WTC11 (cell line): ENCODE results near the gene SETSIP. TPM values are rescaled to one million over a fixed set of nuclear protein-coding genes. Genes with fewer than 3 reads are reported as not detected.
A peak's percentile ranks its signal among the peaks of the same experiment; 100 is the strongest.

Experiments
- ATAC-seq: fragments of 200-7000 bp; cut with Tn5 transposase; 2 replicates; pipeline ENCODE4 v1.10.0; 2021; ENCODE audit warnings: mild to moderate bottlenecking, moderate library complexity
- CTCF ChIA-PET: fragments of 300-600 bp; sonication (Branson Sonifier 250); formaldehyde crosslinking; loops from one replicate; lab custom pipeline; 2021; ENCODE audit warnings: antibody characterized with exemption; lab: Charles Lee
- POLR2A ChIA-PET: fragments of 350-600 bp; sonication (Branson Sonifier 250); formaldehyde crosslinking; loops from one replicate; lab custom pipeline; 2021; ENCODE audit warnings: antibody characterized with exemption; lab: Charles Lee
- DNase-seq: peaks from one replicate; pipeline ENCODE4 v3.0.0; 2021; ENCODE audit warnings: low spot score
- H3K27ac Mint-ChIP-seq: 2 replicates; pipeline ENCODE4 v1.8.0; 2021; ENCODE audit warnings: mixed read lengths
- H3K27me3 Mint-ChIP-seq: 2 replicates; pipeline ENCODE4 v1.8.0; 2021; ENCODE audit warnings: low read depth, mild to moderate bottlenecking, moderate library complexity, mixed read lengths
- H3K36me3 Mint-ChIP-seq: 2 replicates; pipeline ENCODE4 v1.8.0; 2021; ENCODE audit warnings: mixed read lengths
- H3K4me1 Mint-ChIP-seq: 2 replicates; pipeline ENCODE4 v1.8.0; 2022; ENCODE audit warnings: mixed read lengths
- H3K4me3 Mint-ChIP-seq: 2 replicates; pipeline ENCODE4 v1.8.0; 2021; ENCODE audit warnings: mild to moderate bottlenecking, moderate library complexity, mixed read lengths
- H3K9me3 Mint-ChIP-seq: 2 replicates; pipeline ENCODE4 v1.8.0; 2021; ENCODE audit warnings: mixed read lengths
- ARID4B ChIP-seq: sonication (generic); formaldehyde crosslinking; IDR thresholded peaks from 2 replicates; pipeline ENCODE4 v1.8.0; 2023; ENCODE audit warnings: missing genetic modification reagents, mild to moderate bottlenecking, borderline replicate concordance
- ATF2 ChIP-seq: sonication (generic); formaldehyde crosslinking; IDR thresholded peaks from 2 replicates; pipeline ENCODE4 v1.8.1; 2022; ENCODE audit warnings: low read depth, missing genetic modification reagents, borderline replicate concordance
- ELF4 ChIP-seq: sonication (generic); formaldehyde crosslinking; IDR thresholded peaks from 2 replicates; pipeline ENCODE4 v1.8.1; 2022; ENCODE audit warnings: low read depth, mild to moderate bottlenecking, moderate library complexity, missing genetic modification reagents
- ERG ChIP-seq: fragments of 250-450 bp; sonication (Bioruptor Pico); IDR thresholded peaks from 2 replicates; pipeline ENCODE4 v1.8.0; 2021; ENCODE audit warnings: mild to moderate bottlenecking
- IRF1 ChIP-seq: sonication (generic); formaldehyde crosslinking; IDR thresholded peaks from 2 replicates; pipeline ENCODE4 v1.8.0; 2023; ENCODE audit warnings: missing genetic modification reagents
- IRF2 ChIP-seq: sonication (generic); formaldehyde crosslinking; IDR thresholded peaks from 2 replicates; pipeline ENCODE4 v1.8.0; 2022; ENCODE audit warnings: low read depth, missing genetic modification reagents, borderline replicate concordance
- MLX ChIP-seq: sonication (generic); formaldehyde crosslinking; IDR thresholded peaks from 2 replicates; pipeline ENCODE4 v1.8.1; 2023; ENCODE audit warnings: mild to moderate bottlenecking, missing genetic modification reagents, moderate library complexity
- NR1H2 ChIP-seq: sonication (generic); formaldehyde crosslinking; IDR thresholded peaks from 2 replicates; pipeline ENCODE4 v1.9.0; 2021; ENCODE audit warnings: mild to moderate bottlenecking, moderate library complexity, missing genetic modification reagents
- PRDM15 ChIP-seq: sonication (generic); formaldehyde crosslinking; IDR thresholded peaks from 2 replicates; pipeline ENCODE4 v1.8.0; 2022; ENCODE audit warnings: missing genetic modification reagents
- RORB ChIP-seq: fragments of 250-450 bp; sonication (Bioruptor Pico); IDR thresholded peaks from 2 replicates; pipeline ENCODE4 v1.9.0; 2021; ENCODE audit warnings: mild to moderate bottlenecking
- SMAD4 ChIP-seq: sonication (generic); formaldehyde crosslinking; IDR thresholded peaks from 2 replicates; pipeline ENCODE4 v1.8.0; 2022; ENCODE audit warnings: mild to moderate bottlenecking, missing genetic modification reagents
- STAT6 ChIP-seq: sonication (generic); formaldehyde crosslinking; conservative IDR thresholded peaks from 2 replicates; pipeline ENCODE4 v1.8.1; 2023; ENCODE audit warnings: mild to moderate bottlenecking, low read depth, missing genetic modification reagents, moderate library complexity
- ZBTB43 ChIP-seq: sonication (generic); formaldehyde crosslinking; IDR thresholded peaks from 2 replicates; pipeline ENCODE4 v1.8.1; 2023; ENCODE audit warnings: mild to moderate bottlenecking, missing genetic modification reagents
- ZMAT4 ChIP-seq: fragments of 250-450 bp; sonication (Bioruptor Pico); IDR thresholded peaks from 2 replicates; pipeline ENCODE4 v1.9.0; 2021; ENCODE audit warnings: mild to moderate bottlenecking
- ZNF138 ChIP-seq: sonication (generic); formaldehyde crosslinking; conservative IDR thresholded peaks from 2 replicates; pipeline ENCODE4 v1.8.1; 2022; ENCODE audit warnings: mild to moderate bottlenecking, moderate library complexity, missing genetic modification reagents
- ZSCAN18 ChIP-seq: fragments of 250-450 bp; sonication (Bioruptor Pico); IDR thresholded peaks from 2 replicates; pipeline ENCODE4 v2.1.2; 2022; ENCODE audit warnings: mild to moderate bottlenecking, moderate library complexity
- total RNA-seq: library from RNA; stranded (reverse); gene quantifications from 3 replicates; pipeline ENCODE4 v1.2.3, GENCODE V29; 2021

Gene SETSIP
- total RNA-seq, 1 experiment from 2014 or later = not detected

GRCh38 chr1:92096317-92096716 lies 21.1 kb upstream of the SETSIP start:
- Mint-ChIP-seq H3K36me3 (no peaks in the 10 kb centered on the region), H3K27ac (peak overlapping the region; percentile 71; the same call in 1 of the 2 replicates), H3K4me1 (no peaks in the 10 kb centered on the region; the same call in 1 of the 2 replicates), H3K9me3 (no peaks in the 10 kb centered on the region), H3K4me3 (no peak overlapping the region), H3K27me3 (no peaks in the 10 kb centered on the region)
- ChIA-PET POLR2A (interaction anchor here (0.7 kb wide), 1 partner anchor 12 kb away, joined by 3 read pairs; no protein-coding TSS in a partner anchor), CTCF (no interaction called here)
- no peak for DNase-seq
- no peak for TF ChIP-seq RORB
- no peak for TF ChIP-seq ELF4
- no peak for TF ChIP-seq NR1H2 (CRISPR knock-in tag)
- TF ChIP-seq IRF2 = no peak
- ATAC-seq = no peak

- Mint-ChIP-seq H3K27me3 (no peaks in the 10 kb centered on the region), H3K27ac (no peak overlapping the region), H3K4me1 (no peaks in the 10 kb centered on the region; the same call in 1 of the 2 replicates), H3K4me3 (no peak overlapping the region), H3K9me3 (no peaks in the 10 kb centered on the region), H3K36me3 (no peaks in the 10 kb centered on the region)
- POLR2A ChIA-PET = no interaction called here
- CTCF ChIA-PET = no interaction called here
- ATAC-seq (no peak), DNase-seq (no peak)
- TF ChIP-seq ZMAT4 (no peak), ATF2 (CRISPR knock-in tag) (no peak), PRDM15 (CRISPR knock-in tag) (no peak), SMAD4 (CRISPR knock-in tag) (no peak), ZNF138 (CRISPR knock-in tag) (no peak), MLX (CRISPR knock-in tag) (no peak), ERG (CRISPR knock-in tag) (no peak), STAT6 (no peak), ARID4B (CRISPR knock-in tag) (no peak), ZBTB43 (CRISPR knock-in tag) (no peak), ZSCAN18 (no peak), IRF1 (CRISPR knock-in tag) (no peak)
Observed at GRCh38 chr1:92095874-92096273, 20.7 kb upstream of the SETSIP start.
